ENCODE data around the gene MYO1D. TPM values are rescaled to one million over a fixed set of nuclear protein-coding genes. Genes with fewer than 3 reads are reported as not detected.

The MYO1D gene
- total and polyA plus RNA-seq, 4 donors = 4.5 to 22.9 (median 13.3) TPM

- WGBS = 97% methylated on average over 6 of the region's 6 CpGs
- H3K27ac ChIP-seq (ENCODE audit: low read depth in 1 of 2, low read length in 2 of 2) = no peak overlapping the region
- H3K4me3 ChIP-seq (ENCODE audit: low read depth in 1 of 3, low read length in 3 of 3) = no peak overlapping the region
- TF ChIP-seq EGR1 (IDR thresholded peaks at IDR 0.05; ENCODE audit: low read depth in 2 of 2) (no peak), RAD21 (IDR thresholded peaks at IDR 0.05) (no peak), MAX (IDR thresholded peaks at IDR 0.05) (no peak), GABPA (IDR thresholded peaks at IDR 0.05 in 1 of 2, conservative IDR thresholded peaks at IDR 0.05 in 1 of 2) (no peak), REST (IDR thresholded peaks at IDR 0.05) (no peak), HNF4A (conservative IDR thresholded peaks at IDR 0.05) (no peak), RXRA (IDR thresholded peaks at IDR 0.05) (no peak), ZBTB33 (IDR thresholded peaks at IDR 0.05) (no peak), JUND (IDR thresholded peaks at IDR 0.05) (no peak), FOXA2 (IDR thresholded peaks at IDR 0.05) (no peak), TAF1 (conservative IDR thresholded peaks at IDR 0.05) (no peak), YY1 (IDR thresholded peaks at IDR 0.05) (no peak), FOXA1 (IDR thresholded peaks at IDR 0.05) (no peak), ATF3 (IDR thresholded peaks at IDR 0.05) (no peak), SP1 (IDR thresholded peaks at IDR 0.05) (no peak), NR2F2 (IDR thresholded peaks at IDR 0.05) (no peak), HNF4G (IDR thresholded peaks at IDR 0.05) (no peak), CTCF (IDR thresholded peaks at IDR 0.05; ENCODE audit: low read depth, low read length, missing input control) (no peak)
- peaks cover 0 to 4% (median 2%) of the 10 kb centered on the region in 4 donors for H3K36me3 ChIP-seq (ENCODE audit: control insufficient read depth in 4 of 4, insufficient read depth in 3 of 4, low read depth in 1 of 4, low read length in 3 of 4)
- no peaks in the 10 kb centered on the region for H3K27me3 ChIP-seq (ENCODE audit: control insufficient read depth in 4 of 4, insufficient read depth in 4 of 4, low read length in 3 of 4)
- no peak for DNase-seq (ENCODE audit: low spot score)
- no peak overlapping the region for H3K9ac ChIP-seq (ENCODE audit: low read depth in 1 of 2, low read length in 2 of 2)
- H3K9me3 ChIP-seq (ENCODE audit: control insufficient read depth in 4 of 4, low read length in 3 of 4) = no peaks in the 10 kb centered on the region
- H3K4me1 ChIP-seq (ENCODE audit: control insufficient read depth in 4 of 4, insufficient read depth in 4 of 4, low read length in 3 of 4) = no peaks in the 10 kb centered on the region
Observed at GRCh38 chr17:32722733-32723132, 154.2 kb downstream of the MYO1D start.

Measured in liver (tissue), 9 donors.